K562 (cell line): ENCODE measurements around the gene NUP153. TPM values are rescaled to one million over a fixed set of nuclear protein-coding genes. Genes with fewer than 3 reads are reported as not detected.

ENCODE experiments used
- ATAC-seq: fragments of 200-7000 bp; cut with Tn5 transposase; 3 replicates; pipeline ENCODE4 v1.9.1; 2020; ENCODE audit warnings: moderate library complexity
- BruUV-seq: library from RNA; stranded (reverse); fragments of 400-500 nt; replicated peaks from 2 replicates; lab custom pipeline; 2021; lab: Mats Ljungman, UMichigan
- CTCF ChIA-PET: fragments of 300-600 bp; formaldehyde crosslinking; extraction: SDS; loops from one replicate; lab custom pipeline; 2021; ENCODE audit warnings: low intra/inter-chr PET ratio; lab: Yijun Ruan, JAX
- POLR2A ChIA-PET: fragments of 300-600, 350-650 bp; sonication (Branson Sonifier 250); formaldehyde crosslinking; extraction: SDS; loops from one replicate; lab custom pipeline; 2021; ENCODE audit warnings: antibody characterized with exemption, inconsistent platforms; lab: Yijun Ruan, JAX
- DNase-seq, 4 experiments: peaks; one replicate each; pipeline versions ENCODE4 v3.0.0 to v3.0.0-alpha.2; 2011 to 2018; ENCODE audit warnings: low spot score in 3 of 4, mixed read lengths in 3 of 4; ENCODE audit errors: extremely low read depth in 1 of 4
- FAIRE-seq: peaks from 2 replicates; lab custom pipeline; 2011; peaks lifted over from hg19 to GRCh38; lab: Jason Lieb, UNC
- H2AFZ ChIP-seq: 2 replicates; pipeline ENCODE4 v1.6.0; 2011; ENCODE audit warnings: low read depth, low read length, control low read depth, inconsistent platforms
- H3K27ac ChIP-seq: fragments of 200-600 bp; 3 replicates; pipeline ENCODE4 v1.8.0; 2011; ENCODE audit warnings: low read depth, mild to moderate bottlenecking, control low read depth, inconsistent platforms, low read length, moderate library complexity, mixed read lengths; ENCODE audit errors: extremely low read depth
- H3K27me3 ChIP-seq, 2 experiments: fragments of 300-600 bp in 1 of 2; 2 replicates in 1 of 2; 3 replicates in 1 of 2; pipeline versions ENCODE4 v1.6.0 to v1.8.0; 2011; ENCODE audit warnings: inconsistent platforms in 2 of 2, low read length in 2 of 2, mild to moderate bottlenecking in 1 of 2, mixed read lengths in 1 of 2, moderate library complexity in 1 of 2; ENCODE audit not compliant: control insufficient read depth in 2 of 2, insufficient read depth in 2 of 2
- H3K36me3 ChIP-seq: fragments of 300-600 bp; 3 replicates; pipeline ENCODE4 v1.8.0; 2011; ENCODE audit warnings: mild to moderate bottlenecking, low read length, inconsistent platforms; ENCODE audit not compliant: control insufficient read depth, insufficient read depth
- H3K4me1 ChIP-seq, 2 experiments: fragments of 200-600 bp in 1 of 2; replicated peaks in 1 of 2; 2 replicates in 1 of 2; 3 replicates in 1 of 2; pipeline versions ENCODE4 v1.5.1 to v1.8.0; 2011; ENCODE audit warnings: inconsistent platforms in 2 of 2, low read length in 2 of 2, mild to moderate bottlenecking in 1 of 2, mixed read lengths in 1 of 2, moderate library complexity in 1 of 2; ENCODE audit not compliant: control insufficient read depth in 2 of 2, insufficient read depth in 2 of 2
- H3K4me2 ChIP-seq: 2 replicates; pipeline ENCODE4 v1.6.1; 2011; ENCODE audit warnings: low read length, control low read depth, inconsistent platforms, mixed read lengths; ENCODE audit not compliant: insufficient read depth
- H3K4me3 ChIP-seq: fragments of 200-600 bp; sonication (generic), shearing (Covaris generic); 2 replicates; pipeline ENCODE4 v1.5.1; 2016; ENCODE audit warnings: control low read depth, inconsistent platforms
- H3K79me2 ChIP-seq: fragments of 200-600 bp; 3 replicates; pipeline ENCODE4 v1.8.0; 2011; ENCODE audit warnings: low read length, inconsistent platforms; ENCODE audit not compliant: control insufficient read depth, insufficient read depth
- H3K9ac ChIP-seq, 2 experiments: 2 replicates each; pipeline versions ENCODE4 v1.6.0 to v1.6.1; 2011; ENCODE audit warnings: low read depth in 2 of 2, low read length in 2 of 2, control low read depth in 1 of 2, inconsistent platforms in 1 of 2, mild to moderate bottlenecking in 1 of 2, mixed read lengths in 1 of 2; ENCODE audit not compliant: insufficient read depth in 1 of 2
- H3K9me1 ChIP-seq: one replicate; pipeline ENCODE4 v1.6.0; 2011; ENCODE audit warnings: inconsistent platforms, mild to moderate bottlenecking, low read length, moderate library complexity; ENCODE audit not compliant: control insufficient read depth, insufficient read depth
- H3K9me3 ChIP-seq: replicated peaks from 2 replicates; pipeline ENCODE4 v1.5.1; 2011; ENCODE audit warnings: low read depth, low read length, inconsistent platforms; ENCODE audit not compliant: control insufficient read depth, insufficient read depth
- H4K20me1 ChIP-seq: replicated peaks from 2 replicates; pipeline ENCODE4 v1.6.1; 2011; ENCODE audit warnings: low read length, inconsistent platforms, mixed read lengths; ENCODE audit not compliant: control insufficient read depth, insufficient read depth
- CEBPB ChIP-seq: fragments of 450-650 bp; IDR thresholded peaks from 2 replicates; pipeline ENCODE4 v1.6.1; 2016; ENCODE audit warnings: missing genetic modification characterization, missing compliant biosample characterization
- NCOR1 ChIP-seq: fragments of 450-650 bp; IDR thresholded peaks from 2 replicates; pipeline ENCODE4 v1.6.1; 2016; ENCODE audit warnings: mild to moderate bottlenecking, moderate library complexity
- NFIC ChIP-seq: fragments of 450-650 bp; IDR thresholded peaks from 2 replicates; pipeline ENCODE4 v1.6.1; 2017; ENCODE audit warnings: mild to moderate bottlenecking, inconsistent platforms
- NFIX ChIP-seq: fragments of 250-450 bp; sonication (Bioruptor Pico); IDR thresholded peaks from 2 replicates; pipeline ENCODE4 v1.4.0; 2020; ENCODE audit warnings: low read depth, mild to moderate bottlenecking, moderate library complexity
- POLR2A ChIP-seq: fragments of 450-650 bp; conservative IDR thresholded peaks from 2 replicates; pipeline ENCODE4 v1.6.1; 2016
- POLR2AphosphoS5 ChIP-seq: IDR thresholded peaks from 2 replicates; pipeline ENCODE4 v1.6.1; 2011; ENCODE audit warnings: mild to moderate bottlenecking, low read depth, low read length, moderate library complexity; ENCODE audit not compliant: control insufficient read depth, insufficient read depth
- PPARD ChIP-seq: fragments of 250-450 bp; sonication (Bioruptor Pico); IDR thresholded peaks from 2 replicates; pipeline ENCODE4 v1.8.0; 2022; ENCODE audit warnings: inconsistent platforms, mild to moderate bottlenecking, moderate library complexity
- SMAD1 ChIP-seq: fragments of 150-350 bp; IDR thresholded peaks from 2 replicates; pipeline ENCODE4 v1.6.1; 2014; ENCODE audit warnings: low read length, low read depth; ENCODE audit not compliant: partially characterized antibody
- WGBS: fragments of 100-300 bp; shearing (Covaris generic); methylation state at CpG from one replicate; pipeline ENCODE4 v1.1.6; 2016; ENCODE audit warnings: low coverage, mixed read lengths; ENCODE audit not compliant: insufficient coverage; ENCODE audit errors: missing lambda C conversion rate; 5-methylcytosine and 5-hydroxymethylcytosine counted together
- in situ Hi-C: fragments of 300-500 bp; cut with MboI; formaldehyde crosslinking; loops from 4 replicates; pipeline ENCODE4 v1.15.0; 2018; ENCODE audit warnings: inconsistent platforms, mixed read lengths
- intact Hi-C: fragments of 100-400 bp; cut with micrococcal nuclease; formaldehyde crosslinking; loops from 2 replicates; pipeline ENCODE4 v1.14.2; 2022
- polyA plus RNA-seq, 8 experiments: library from polyadenylated mRNA; depleted of rRNA in 4 of 8; stranded (reverse) in 5 of 8; unstranded in 3 of 8; fragments of >200 nt; fragmentation: Nextera tagmentation in 2 of 8; fragmentation: Illumina TruSeq in 1 of 8; extraction: Ambion mirVana in 2 of 8; extraction: Trizol in 1 of 8; gene quantifications; 2 replicates each; pipeline versions ENCODE4 v1.2.1 to v1.2.3, GENCODE V29; 2011 to 2014; ENCODE audit warnings: inconsistent platforms in 1 of 8, missing spikeins in 1 of 8
- total RNA-seq, 7 experiments: library from RNA; depleted of rRNA in 6 of 7; stranded (reverse); fragments of >200 nt in 6 of 7; fragmentation: Illumina TruSeq in 2 of 7; extraction: Trizol in 2 of 7; gene quantifications; 2 replicates each; pipeline versions ENCODE4 v1.2.1 to v1.2.3, GENCODE V29; 2011 to 2021; ENCODE audit warnings: low replicate concordance in 1 of 7
- TF ChIP-seq, protein P1 (sequence below), 2 experiments: IDR thresholded peaks in 1 of 2; conservative IDR thresholded peaks in 1 of 2; 2 replicates each; pipeline ENCODE4 v1.6.1; 2016; ENCODE audit warnings: low read depth in 2 of 2, mild to moderate bottlenecking in 1 of 2, missing compliant biosample characterization in 1 of 2, missing genetic modification characterization in 1 of 2, moderate library complexity in 1 of 2
- TF ChIP-seq, protein P2 (sequence below): fragments of 450-650 bp; IDR thresholded peaks from 2 replicates; pipeline ENCODE4 v1.6.1; 2016

The NUP153 gene
- total and polyA plus RNA-seq, 9 of the 15 experiments (the other 6 are each of a cell fraction or from before 2014, with no cell fraction given), result 21.9 to 110 (median 84.8) TPM

DNA sequence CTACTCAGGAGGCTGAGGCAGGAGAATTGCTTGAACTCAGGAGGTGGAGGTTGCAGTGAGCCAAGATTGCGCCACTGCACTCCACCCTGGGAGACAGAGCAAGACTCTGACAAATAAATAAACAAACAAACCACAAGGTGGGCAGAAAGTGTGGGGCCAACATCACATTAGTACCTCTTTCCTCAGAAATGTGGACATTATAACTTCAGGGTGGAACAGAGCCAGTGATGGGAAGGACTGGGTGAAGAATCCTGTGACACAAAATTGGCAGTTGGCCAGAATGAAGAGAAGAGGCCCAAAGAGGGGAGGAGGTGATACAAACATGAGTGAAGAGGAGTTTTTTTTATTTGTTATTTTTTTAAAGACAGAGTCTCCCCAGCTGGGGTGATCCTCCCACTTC is 50.6 kb downstream of the NUP153 start:
- H3K9ac ChIP-seq, result no peak overlapping the region
- H3K27me3 ChIP-seq, result no peaks in the 10 kb centered on the region
- DNase-seq, result peak in 2 of 4 experiments; percentile 39 to 43
- H3K4me1 ChIP-seq, result no peaks in the 10 kb centered on the region
- no peak overlapping the region for H3K27ac ChIP-seq
- H2AFZ ChIP-seq, result no peak overlapping the region
- H3K4me3 ChIP-seq, result no peak overlapping the region
- no peaks in the 10 kb centered on the region for H3K9me1 ChIP-seq
- no peak for FAIRE-seq
- TF ChIP-seq PPARD (CRISPR knock-in tag), result no peak
- TF ChIP-seq POLR2A, result 0 out of 2 replicates have a peak, but pooled peaks have one; percentile 31
- TF ChIP-seq, protein P1, sequence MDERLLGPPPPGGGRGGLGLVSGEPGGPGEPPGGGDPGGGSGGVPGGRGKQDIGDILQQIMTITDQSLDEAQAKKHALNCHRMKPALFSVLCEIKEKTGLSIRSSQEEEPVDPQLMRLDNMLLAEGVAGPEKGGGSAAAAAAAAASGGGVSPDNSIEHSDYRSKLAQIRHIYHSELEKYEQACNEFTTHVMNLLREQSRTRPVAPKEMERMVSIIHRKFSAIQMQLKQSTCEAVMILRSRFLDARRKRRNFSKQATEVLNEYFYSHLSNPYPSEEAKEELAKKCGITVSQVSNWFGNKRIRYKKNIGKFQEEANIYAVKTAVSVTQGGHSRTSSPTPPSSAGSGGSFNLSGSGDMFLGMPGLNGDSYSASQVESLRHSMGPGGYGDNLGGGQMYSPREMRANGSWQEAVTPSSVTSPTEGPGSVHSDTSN (CRISPR knock-in tag; IDR thresholded peaks at IDR 0.05; ENCODE audit: low read depth), result no peak
- TF ChIP-seq, protein P1 (tag; conservative IDR thresholded peaks at IDR 0.05; ENCODE audit: low read depth), result 0 out of 2 replicates have a peak, but pooled peaks have one; percentile 16
- TF ChIP-seq CEBPB (tag), result peak; percentile 80
- TF ChIP-seq SMAD1, result peak; percentile 29
- TF ChIP-seq, protein P2, sequence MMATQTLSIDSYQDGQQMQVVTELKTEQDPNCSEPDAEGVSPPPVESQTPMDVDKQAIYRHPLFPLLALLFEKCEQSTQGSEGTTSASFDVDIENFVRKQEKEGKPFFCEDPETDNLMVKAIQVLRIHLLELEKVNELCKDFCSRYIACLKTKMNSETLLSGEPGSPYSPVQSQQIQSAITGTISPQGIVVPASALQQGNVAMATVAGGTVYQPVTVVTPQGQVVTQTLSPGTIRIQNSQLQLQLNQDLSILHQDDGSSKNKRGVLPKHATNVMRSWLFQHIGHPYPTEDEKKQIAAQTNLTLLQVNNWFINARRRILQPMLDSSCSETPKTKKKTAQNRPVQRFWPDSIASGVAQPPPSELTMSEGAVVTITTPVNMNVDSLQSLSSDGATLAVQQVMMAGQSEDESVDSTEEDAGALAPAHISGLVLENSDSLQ, result peak; percentile 34; the same call in 1 of the 2 replicates
- TF ChIP-seq NFIX (CRISPR knock-in tag), result peak; percentile 84
- peak; percentile 98 for TF ChIP-seq NFIC
- TF ChIP-seq NCOR1, result no peak
- peak; percentile 21; the same call in 1 of the 2 replicates for TF ChIP-seq POLR2AphosphoS5
- H3K79me2 ChIP-seq, result peaks cover 66% of the 10 kb centered on the region
- in situ Hi-C loops (no loop called here), intact Hi-C loops (no loop called here)
- no peaks in the 10 kb centered on the region; the same call in 1 of the 2 replicates for H4K20me1 ChIP-seq
- WGBS, result 100% methylated on average over 1 of the region's 1 CpG
- ChIA-PET POLR2A (interaction anchor here (0.9 to 1.4 kb wide), 3 partner anchors 11 to 22 kb away, joined by 3 to 8 read pairs (median 4); no protein-coding TSS in a partner anchor), CTCF (no interaction called here)
- H3K9me3 ChIP-seq, result no peaks in the 10 kb centered on the region
- BruUV-seq, result no TSS peak
- H3K4me2 ChIP-seq, result no peak overlapping the region
- H3K36me3 ChIP-seq, result peaks cover 92% of the 10 kb centered on the region
- peak; percentile 67; the same call in 2 of the 3 replicates for ATAC-seq
